ENCODE results near the gene PRKAR2B.

PRKAR2B gene

GRCh38 chr7:107044347-107045194, at the start of gene PRKAR2B:
TSS of gene PRKAR2B (plus strand) at chr7:107044705. CDS start at chr7:107044908, 203 bp downstream.
- no peak for TF ChIP-seq CTCF (IDR thresholded peaks at IDR 0.05)
- H3K4me3 ChIP-seq (ENCODE audit: low read depth in 1 of 2, low read length in 1 of 2), result peak within 1 kb of the TSS; percentile 15 to 49
- H3K27ac ChIP-seq, result no peak within 1 kb of the TSS
- peaks cover 7 to 15% of the 10 kb centered on the region in 2 experiments for H3K4me1 ChIP-seq (ENCODE audit: control insufficient read depth in 1 of 2, insufficient read depth in 1 of 2, low read depth in 1 of 2, low read length in 1 of 2)
- H3K36me3 ChIP-seq, result no peaks in the 10 kb centered on the region
- peaks cover 45% of the 10 kb centered on the region for H3K27me3 ChIP-seq
- no peaks in the 10 kb centered on the region for H3K9me3 ChIP-seq

GRCh38 chr7:106994833-106995232, 49.7 kb upstream of the PRKAR2B start:
- H3K27ac ChIP-seq, result no peak overlapping the region
- TF ChIP-seq CTCF (IDR thresholded peaks at IDR 0.05), result no peak

GRCh38 chr7:106997487-106998271, 46.8 kb upstream of the PRKAR2B start:
- Histone ChIP-seq H3K4me1 (ENCODE audit: control insufficient read depth in 1 of 2, insufficient read depth in 1 of 2, low read depth in 1 of 2, low read length in 1 of 2) (no peaks in the 10 kb centered on the region), H3K9me3 (no peaks in the 10 kb centered on the region), H3K36me3 (no peaks in the 10 kb centered on the region), H3K27me3 (no peaks in the 10 kb centered on the region), H3K4me3 (ENCODE audit: low read depth in 1 of 2, low read length in 1 of 2) (no peak overlapping the region), H3K27ac (no peak overlapping the region)
- no peak for TF ChIP-seq CTCF (IDR thresholded peaks at IDR 0.05)

More at GRCh38 chr7:106994833-106995232, 49.7 kb upstream of the PRKAR2B start:
- H3K9me3 ChIP-seq, result no peaks in the 10 kb centered on the region
- no peaks in the 10 kb centered on the region for H3K4me1 ChIP-seq (ENCODE audit: control insufficient read depth in 1 of 2, insufficient read depth in 1 of 2, low read depth in 1 of 2, low read length in 1 of 2)
- no peaks in the 10 kb centered on the region for H3K27me3 ChIP-seq
- H3K36me3 ChIP-seq, result no peaks in the 10 kb centered on the region
- no peak overlapping the region for H3K4me3 ChIP-seq (ENCODE audit: low read depth in 1 of 2, low read length in 1 of 2)

GRCh38 chr7:106999023-106999422, 45.5 kb upstream of the PRKAR2B start:
- no peaks in the 10 kb centered on the region for H3K36me3 ChIP-seq
- H3K4me1 ChIP-seq (ENCODE audit: control insufficient read depth in 1 of 2, insufficient read depth in 1 of 2, low read depth in 1 of 2, low read length in 1 of 2), result no peaks in the 10 kb centered on the region
- H3K9me3 ChIP-seq, result no peaks in the 10 kb centered on the region
- no peaks in the 10 kb centered on the region for H3K27me3 ChIP-seq
- H3K27ac ChIP-seq, result no peak overlapping the region
- H3K4me3 ChIP-seq (ENCODE audit: low read depth in 1 of 2, low read length in 1 of 2), result no peak overlapping the region
- no peak for TF ChIP-seq CTCF (IDR thresholded peaks at IDR 0.05)

GRCh38 chr7:107001490-107001889, 43.0 kb upstream of the PRKAR2B start:
- H3K27ac ChIP-seq, result no peak overlapping the region
- no peak overlapping the region for H3K4me3 ChIP-seq (ENCODE audit: low read depth in 1 of 2, low read length in 1 of 2)
- no peaks in the 10 kb centered on the region for H3K9me3 ChIP-seq
- no peaks in the 10 kb centered on the region for H3K4me1 ChIP-seq (ENCODE audit: control insufficient read depth in 1 of 2, insufficient read depth in 1 of 2, low read depth in 1 of 2, low read length in 1 of 2)
- TF ChIP-seq CTCF (IDR thresholded peaks at IDR 0.05), result no peak
- no peaks in the 10 kb centered on the region for H3K36me3 ChIP-seq
- H3K27me3 ChIP-seq, result no peaks in the 10 kb centered on the region

Measured in neutrophil (primary cell).